GM23338 (cell line): Measurements from ENCODE around the gene ANKRD50. TPM values are rescaled to one million over a fixed set of nuclear protein-coding genes. Genes with fewer than 3 reads are reported as not detected.

ENCODE experiments used
- ATAC-seq: fragments of 200-7000 bp; cut with Tn5 transposase; 3 replicates; pipeline ENCODE4 v1.9.1; 2020
- DNase-seq: peaks from one replicate; pipeline ENCODE4 v3.0.0-alpha.2; 2015; ENCODE audit warnings: low spot score
- H2AFZ ChIP-seq: fragments of 200-600 bp; sonication (generic); 2 replicates; pipeline ENCODE4 v1.8.0; 2016; ENCODE audit warnings: antibody characterized with exemption, mild to moderate bottlenecking, moderate library complexity
- H3F3A ChIP-seq: fragments of 200-600 bp; sonication (generic); replicated peaks from 2 replicates; pipeline ENCODE4 v1.8.0; 2017; ENCODE audit warnings: antibody characterized with exemption, mixed run types, low read depth
- H3K27ac ChIP-seq: fragments of 200-600 bp; sonication (generic); 2 replicates; pipeline ENCODE4 v1.6.1; 2016; ENCODE audit warnings: low read depth
- H3K27me3 ChIP-seq: fragments of 200-600 bp; sonication (generic); 2 replicates; pipeline ENCODE4 v1.8.0; 2016; ENCODE audit warnings: mild to moderate bottlenecking, mixed run types, moderate library complexity; ENCODE audit not compliant: insufficient read depth
- H3K36me3 ChIP-seq: fragments of 200-600 bp; sonication (generic); 2 replicates; pipeline ENCODE4 v1.8.0; 2016; ENCODE audit warnings: mild to moderate bottlenecking; ENCODE audit not compliant: insufficient read depth
- H3K4me1 ChIP-seq: fragments of 200-600 bp; sonication (generic); 2 replicates; pipeline ENCODE4 v1.8.0; 2016; ENCODE audit warnings: mild to moderate bottlenecking, moderate library complexity; ENCODE audit not compliant: insufficient read depth
- H3K4me2 ChIP-seq: fragments of 200-600 bp; sonication (generic); 2 replicates; pipeline ENCODE4 v1.7.1; 2017; ENCODE audit warnings: mixed run types
- H3K4me3 ChIP-seq: fragments of 200-600 bp; sonication (generic); 2 replicates; pipeline ENCODE4 v1.6.1; 2016; ENCODE audit warnings: mixed run types
- H3K79me2 ChIP-seq: fragments of 200-600 bp; sonication (generic); replicated peaks from 2 replicates; pipeline ENCODE4 v1.8.0; 2017; ENCODE audit warnings: mild to moderate bottlenecking; ENCODE audit not compliant: insufficient read depth
- H3K9me2 ChIP-seq: fragments of 200-600 bp; sonication (generic); 2 replicates; pipeline ENCODE4 v1.8.0; 2017; ENCODE audit not compliant: insufficient read depth
- H4K20me1 ChIP-seq: fragments of 200-600 bp; sonication (generic); replicated peaks from 2 replicates; pipeline ENCODE4 v1.8.0; 2017; ENCODE audit warnings: mild to moderate bottlenecking; ENCODE audit not compliant: insufficient read depth
- H3K27ac Mint-ChIP-seq: 2 replicates; pipeline ENCODE4 v1.8.0; 2020; ENCODE audit warnings: inconsistent platforms, mild to moderate bottlenecking, moderate library complexity, mixed read lengths
- H3K27me3 Mint-ChIP-seq: 3 replicates; pipeline ENCODE4 v1.8.0; 2022; ENCODE audit warnings: low read depth, mild to moderate bottlenecking, moderate library complexity, mixed read lengths, inconsistent platforms; ENCODE audit not compliant: insufficient read depth, poor library complexity
- H3K36me3 Mint-ChIP-seq: 3 replicates; pipeline ENCODE4 v1.8.0; 2021; ENCODE audit warnings: low read depth, mild to moderate bottlenecking, inconsistent platforms, moderate library complexity, mixed read lengths
- H3K4me1 Mint-ChIP-seq: 3 replicates; pipeline ENCODE4 v1.8.0; 2020; ENCODE audit warnings: mild to moderate bottlenecking, inconsistent platforms, mixed read lengths
- H3K4me3 Mint-ChIP-seq: 3 replicates; pipeline ENCODE4 v1.8.0; 2021; ENCODE audit warnings: moderate library complexity, mild to moderate bottlenecking, inconsistent platforms, mixed read lengths
- H3K9me3 Mint-ChIP-seq: 3 replicates; pipeline ENCODE4 v1.8.0; 2020; ENCODE audit warnings: moderate library complexity, mild to moderate bottlenecking, inconsistent platforms, mixed read lengths
- EZH2 ChIP-seq: fragments of 200-600 bp; sonication (generic); IDR thresholded peaks from one replicate; pipeline ENCODE4 v1.8.0; 2017; ENCODE audit warnings: antibody characterized with exemption, mild to moderate bottlenecking, low read depth; ENCODE audit not compliant: unreplicated experiment
- JUNB ChIP-seq: IDR thresholded peaks from one replicate; pipeline ENCODE4 v1.6.1; 2016; ENCODE audit warnings: antibody characterized with exemption; ENCODE audit not compliant: unreplicated experiment
- NANOG ChIP-seq: IDR thresholded peaks from 2 replicates; pipeline ENCODE4 v1.6.1; 2016; ENCODE audit warnings: antibody characterized with exemption, borderline replicate concordance
- STAT1 ChIP-seq: IDR thresholded peaks from one replicate; pipeline ENCODE4 v1.6.1; 2016; ENCODE audit warnings: antibody characterized with exemption; ENCODE audit not compliant: unreplicated experiment
- ZNF331 ChIP-seq: fragments of 250-450 bp; sonication (Bioruptor Pico); IDR thresholded peaks from 2 replicates; pipeline ENCODE4 v1.5.0; 2020; ENCODE audit warnings: low read depth, mild to moderate bottlenecking, moderate library complexity
- polyA plus RNA-seq: library from polyadenylated mRNA; unstranded; fragments of >200 nt; fragmentation: Nextera tagmentation; extraction: Ambion mirVana; gene quantifications from 2 replicates; pipeline ENCODE4 v1.2.1, GENCODE V29; 2016
- total RNA-seq: library from RNA; depleted of rRNA; stranded (reverse); fragments of >200 nt; shearing (Covaris generic); gene quantifications from 2 replicates; pipeline ENCODE4 v1.2.3, GENCODE V29; 2014
- TF ChIP-seq, protein P1 (sequence below): IDR thresholded peaks from one replicate; pipeline ENCODE4 v1.6.1; 2018; ENCODE audit warnings: antibody characterized with exemption; ENCODE audit not compliant: unreplicated experiment
- TF ChIP-seq, protein P2 (sequence below): IDR thresholded peaks from 2 replicates; pipeline ENCODE4 v1.6.1; 2016; ENCODE audit warnings: antibody characterized with exemption
- TF ChIP-seq, protein P3 (sequence below): fragments of 250-450 bp; sonication (Bioruptor Pico); IDR thresholded peaks from 2 replicates; pipeline ENCODE4 v1.5.0; 2020; ENCODE audit warnings: mild to moderate bottlenecking, moderate library complexity

Gene ANKRD50
- total and polyA plus RNA-seq, 2 experiments from 2014 or later, result 5.9 to 27.6 TPM

DNA sequence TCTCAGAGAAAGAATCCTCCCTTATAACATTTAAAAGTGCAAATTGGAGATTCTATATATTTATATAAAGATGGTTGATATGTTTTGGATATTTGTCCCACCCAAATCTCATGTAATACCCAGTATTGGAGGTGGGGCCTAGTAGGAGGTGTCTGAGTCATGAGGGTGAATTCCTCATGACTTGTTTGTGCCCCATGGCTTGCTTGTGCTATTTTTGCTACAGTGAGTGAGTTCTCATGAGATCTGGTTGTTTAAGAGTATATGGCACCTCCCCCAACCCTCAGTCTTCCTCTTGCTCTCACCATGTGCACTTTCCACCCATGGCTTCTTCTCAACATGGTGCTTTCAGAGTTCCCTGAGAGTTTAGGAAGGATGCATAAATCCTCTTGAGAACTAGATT, 9.5 kb upstream of the ANKRD50 start:
- Mint-ChIP-seq H3K27me3 (peaks cover 4% of the 10 kb centered on the region), H3K4me3 (no peak overlapping the region), H3K36me3 (peaks cover 4% of the 10 kb centered on the region; the same call in 1 of the 3 replicates), H3K9me3 (peaks cover 7% of the 10 kb centered on the region), H3K27ac (no peak overlapping the region), H3K4me1 (no peaks in the 10 kb centered on the region)
- Histone ChIP-seq H4K20me1 (no peaks in the 10 kb centered on the region), H2AFZ (peak overlapping the region; percentile 52; the same call in 1 of the 2 replicates), H3K4me3 (no peak overlapping the region), H3K27ac (no peak overlapping the region), H3F3A (no peaks in the 10 kb centered on the region), H3K4me2 (no peak overlapping the region), H3K27me3 (no peaks in the 10 kb centered on the region), H3K36me3 (no peaks in the 10 kb centered on the region), H3K79me2 (no peaks in the 10 kb centered on the region), H3K4me1 (no peaks in the 10 kb centered on the region), H3K9me2 (no peaks in the 10 kb centered on the region)
- DNase-seq (no peak), ATAC-seq (no peak)
- TF ChIP-seq STAT1 (no peak), NANOG (no peak), EZH2 (no peak), JUNB (no peak)
- TF ChIP-seq, protein P1, sequence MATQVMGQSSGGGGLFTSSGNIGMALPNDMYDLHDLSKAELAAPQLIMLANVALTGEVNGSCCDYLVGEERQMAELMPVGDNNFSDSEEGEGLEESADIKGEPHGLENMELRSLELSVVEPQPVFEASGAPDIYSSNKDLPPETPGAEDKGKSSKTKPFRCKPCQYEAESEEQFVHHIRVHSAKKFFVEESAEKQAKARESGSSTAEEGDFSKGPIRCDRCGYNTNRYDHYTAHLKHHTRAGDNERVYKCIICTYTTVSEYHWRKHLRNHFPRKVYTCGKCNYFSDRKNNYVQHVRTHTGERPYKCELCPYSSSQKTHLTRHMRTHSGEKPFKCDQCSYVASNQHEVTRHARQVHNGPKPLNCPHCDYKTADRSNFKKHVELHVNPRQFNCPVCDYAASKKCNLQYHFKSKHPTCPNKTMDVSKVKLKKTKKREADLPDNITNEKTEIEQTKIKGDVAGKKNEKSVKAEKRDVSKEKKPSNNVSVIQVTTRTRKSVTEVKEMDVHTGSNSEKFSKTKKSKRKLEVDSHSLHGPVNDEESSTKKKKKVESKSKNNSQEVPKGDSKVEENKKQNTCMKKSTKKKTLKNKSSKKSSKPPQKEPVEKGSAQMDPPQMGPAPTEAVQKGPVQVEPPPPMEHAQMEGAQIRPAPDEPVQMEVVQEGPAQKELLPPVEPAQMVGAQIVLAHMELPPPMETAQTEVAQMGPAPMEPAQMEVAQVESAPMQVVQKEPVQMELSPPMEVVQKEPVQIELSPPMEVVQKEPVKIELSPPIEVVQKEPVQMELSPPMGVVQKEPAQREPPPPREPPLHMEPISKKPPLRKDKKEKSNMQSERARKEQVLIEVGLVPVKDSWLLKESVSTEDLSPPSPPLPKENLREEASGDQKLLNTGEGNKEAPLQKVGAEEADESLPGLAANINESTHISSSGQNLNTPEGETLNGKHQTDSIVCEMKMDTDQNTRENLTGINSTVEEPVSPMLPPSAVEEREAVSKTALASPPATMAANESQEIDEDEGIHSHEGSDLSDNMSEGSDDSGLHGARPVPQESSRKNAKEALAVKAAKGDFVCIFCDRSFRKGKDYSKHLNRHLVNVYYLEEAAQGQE, result no peak

DNA sequence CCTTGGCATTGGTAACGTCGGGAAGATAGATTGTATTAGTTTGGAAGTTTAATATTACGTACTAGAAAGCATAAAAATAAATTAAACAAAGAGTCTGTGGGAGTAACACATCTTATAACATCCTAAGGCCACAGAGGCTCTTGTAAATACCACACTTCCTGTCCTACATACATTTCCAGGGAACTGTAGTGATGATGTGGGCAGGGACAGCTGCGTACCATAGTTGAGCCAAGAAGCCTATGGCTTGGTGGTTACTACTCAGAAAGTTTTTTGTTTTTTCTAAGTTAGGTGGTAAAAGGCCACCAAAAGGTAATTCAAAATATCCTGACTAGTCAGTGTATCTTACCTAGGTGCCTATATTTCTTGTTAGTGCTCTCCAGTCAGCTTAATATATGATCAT, 4.6 kb upstream of the ANKRD50 start:
- Mint-ChIP-seq H3K4me1 (peaks cover 10% of the 10 kb centered on the region), H3K27ac (no peak overlapping the region), H3K36me3 (no peaks in the 10 kb centered on the region), H3K9me3 (no peaks in the 10 kb centered on the region), H3K4me3 (no peak overlapping the region), H3K27me3 (peaks cover 9% of the 10 kb centered on the region)
- TF ChIP-seq, protein P2, sequence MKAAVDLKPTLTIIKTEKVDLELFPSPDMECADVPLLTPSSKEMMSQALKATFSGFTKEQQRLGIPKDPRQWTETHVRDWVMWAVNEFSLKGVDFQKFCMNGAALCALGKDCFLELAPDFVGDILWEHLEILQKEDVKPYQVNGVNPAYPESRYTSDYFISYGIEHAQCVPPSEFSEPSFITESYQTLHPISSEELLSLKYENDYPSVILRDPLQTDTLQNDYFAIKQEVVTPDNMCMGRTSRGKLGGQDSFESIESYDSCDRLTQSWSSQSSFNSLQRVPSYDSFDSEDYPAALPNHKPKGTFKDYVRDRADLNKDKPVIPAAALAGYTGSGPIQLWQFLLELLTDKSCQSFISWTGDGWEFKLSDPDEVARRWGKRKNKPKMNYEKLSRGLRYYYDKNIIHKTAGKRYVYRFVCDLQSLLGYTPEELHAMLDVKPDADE, result no peak
- TF ChIP-seq, protein P3, sequence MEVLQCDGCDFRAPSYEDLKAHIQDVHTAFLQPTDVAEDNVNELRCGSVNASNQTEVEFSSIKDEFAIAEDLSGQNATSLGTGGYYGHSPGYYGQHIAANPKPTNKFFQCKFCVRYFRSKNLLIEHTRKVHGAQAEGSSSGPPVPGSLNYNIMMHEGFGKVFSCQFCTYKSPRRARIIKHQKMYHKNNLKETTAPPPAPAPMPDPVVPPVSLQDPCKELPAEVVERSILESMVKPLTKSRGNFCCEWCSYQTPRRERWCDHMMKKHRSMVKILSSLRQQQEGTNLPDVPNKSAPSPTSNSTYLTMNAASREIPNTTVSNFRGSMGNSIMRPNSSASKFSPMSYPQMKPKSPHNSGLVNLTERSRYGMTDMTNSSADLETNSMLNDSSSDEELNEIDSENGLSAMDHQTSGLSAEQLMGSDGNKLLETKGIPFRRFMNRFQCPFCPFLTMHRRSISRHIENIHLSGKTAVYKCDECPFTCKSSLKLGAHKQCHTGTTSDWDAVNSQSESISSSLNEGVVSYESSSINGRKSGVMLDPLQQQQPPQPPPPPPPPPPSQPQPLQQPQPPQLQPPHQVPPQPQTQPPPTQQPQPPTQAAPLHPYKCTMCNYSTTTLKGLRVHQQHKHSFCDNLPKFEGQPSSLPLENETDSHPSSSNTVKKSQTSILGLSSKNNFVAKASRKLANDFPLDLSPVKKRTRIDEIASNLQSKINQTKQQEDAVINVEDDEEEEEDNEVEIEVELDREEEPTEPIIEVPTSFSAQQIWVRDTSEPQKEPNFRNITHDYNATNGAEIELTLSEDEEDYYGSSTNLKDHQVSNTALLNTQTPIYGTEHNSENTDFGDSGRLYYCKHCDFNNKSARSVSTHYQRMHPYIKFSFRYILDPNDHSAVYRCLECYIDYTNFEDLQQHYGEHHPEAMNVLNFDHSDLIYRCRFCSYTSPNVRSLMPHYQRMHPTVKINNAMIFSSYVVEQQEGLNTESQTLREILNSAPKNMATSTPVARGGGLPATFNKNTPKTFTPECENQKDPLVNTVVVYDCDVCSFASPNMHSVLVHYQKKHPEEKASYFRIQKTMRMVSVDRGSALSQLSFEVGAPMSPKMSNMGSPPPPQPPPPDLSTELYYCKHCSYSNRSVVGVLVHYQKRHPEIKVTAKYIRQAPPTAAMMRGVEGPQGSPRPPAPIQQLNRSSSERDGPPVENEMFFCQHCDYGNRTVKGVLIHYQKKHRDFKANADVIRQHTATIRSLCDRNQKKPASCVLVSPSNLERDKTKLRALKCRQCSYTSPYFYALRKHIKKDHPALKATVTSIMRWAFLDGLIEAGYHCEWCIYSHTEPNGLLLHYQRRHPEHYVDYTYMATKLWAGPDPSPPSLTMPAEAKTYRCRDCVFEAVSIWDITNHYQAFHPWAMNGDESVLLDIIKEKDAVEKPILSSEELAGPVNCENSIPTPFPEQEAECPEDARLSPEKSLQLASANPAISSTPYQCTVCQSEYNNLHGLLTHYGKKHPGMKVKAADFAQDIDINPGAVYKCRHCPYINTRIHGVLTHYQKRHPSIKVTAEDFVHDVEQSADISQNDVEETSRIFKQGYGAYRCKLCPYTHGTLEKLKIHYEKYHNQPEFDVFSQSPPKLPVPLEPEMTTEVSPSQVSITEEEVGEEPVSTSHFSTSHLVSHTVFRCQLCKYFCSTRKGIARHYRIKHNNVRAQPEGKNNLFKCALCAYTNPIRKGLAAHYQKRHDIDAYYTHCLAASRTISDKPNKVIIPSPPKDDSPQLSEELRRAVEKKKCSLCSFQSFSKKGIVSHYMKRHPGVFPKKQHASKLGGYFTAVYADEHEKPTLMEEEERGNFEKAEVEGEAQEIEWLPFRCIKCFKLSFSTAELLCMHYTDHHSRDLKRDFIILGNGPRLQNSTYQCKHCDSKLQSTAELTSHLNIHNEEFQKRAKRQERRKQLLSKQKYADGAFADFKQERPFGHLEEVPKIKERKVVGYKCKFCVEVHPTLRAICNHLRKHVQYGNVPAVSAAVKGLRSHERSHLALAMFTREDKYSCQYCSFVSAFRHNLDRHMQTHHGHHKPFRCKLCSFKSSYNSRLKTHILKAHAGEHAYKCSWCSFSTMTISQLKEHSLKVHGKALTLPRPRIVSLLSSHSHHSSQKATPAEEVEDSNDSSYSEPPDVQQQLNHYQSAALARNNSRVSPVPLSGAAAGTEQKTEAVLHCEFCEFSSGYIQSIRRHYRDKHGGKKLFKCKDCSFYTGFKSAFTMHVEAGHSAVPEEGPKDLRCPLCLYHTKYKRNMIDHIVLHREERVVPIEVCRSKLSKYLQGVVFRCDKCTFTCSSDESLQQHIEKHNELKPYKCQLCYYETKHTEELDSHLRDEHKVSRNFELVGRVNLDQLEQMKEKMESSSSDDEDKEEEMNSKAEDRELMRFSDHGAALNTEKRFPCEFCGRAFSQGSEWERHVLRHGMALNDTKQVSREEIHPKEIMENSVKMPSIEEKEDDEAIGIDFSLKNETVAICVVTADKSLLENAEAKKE (CRISPR knock-in tag), result no peak
- no peak for TF ChIP-seq ZNF331 (CRISPR knock-in tag)
- Histone ChIP-seq H3K36me3 (no peaks in the 10 kb centered on the region), H4K20me1 (no peaks in the 10 kb centered on the region), H3K9me2 (no peaks in the 10 kb centered on the region), H3K27me3 (no peaks in the 10 kb centered on the region), H3K79me2 (no peaks in the 10 kb centered on the region), H3K4me1 (peaks cover 9% of the 10 kb centered on the region; the same call in 1 of the 2 replicates), H3K27ac (no peak overlapping the region), H3K4me2 (no peak overlapping the region), H2AFZ (no peak overlapping the region), H3F3A (no peaks in the 10 kb centered on the region), H3K4me3 (no peak overlapping the region)
- DNase-seq, result no peak
- no peak for ATAC-seq
